ENCODE results near the gene CAPN9.

The CAPN9 gene

GRCh38 chr1:230792691-230793462, 45.7 kb downstream of the CAPN9 start:
- POLR2A ChIA-PET, result no interaction called here
- Histone ChIP-seq H3K36me3 (ENCODE audit: control insufficient read depth in 2 of 2, insufficient read depth in 1 of 2, low read length in 2 of 2) (no peaks in the 10 kb centered on the region), H3K9me3 (ENCODE audit: control insufficient read depth, insufficient read depth, low read depth, low read length) (no peaks in the 10 kb centered on the region), H3K4me3 (ENCODE audit: low read depth, low read length) (no peak overlapping the region), H3K27ac (ENCODE audit: extremely low read depth, low read depth, low read length) (no peak overlapping the region), H3K4me1 (ENCODE audit: control insufficient read depth, insufficient read depth, low read length) (no peaks in the 10 kb centered on the region)
- TF ChIP-seq SCRT1 (tag by site-specific recombination; IDR thresholded peaks at IDR 0.05; ENCODE audit: borderline replicate concordance), result no peak
- peak; percentile 46; the same call in 1 of the 2 replicates for TF ChIP-seq CTCF (tag by site-specific recombination; IDR thresholded peaks at IDR 0.05)
- no peak for TF ChIP-seq ZBTB21 (tag by site-specific recombination; IDR thresholded peaks at IDR 0.05)
- CTCF ChIA-PET, result interaction anchor here (1.3 to 1.5 kb wide), 2 partner anchors 150 to 160 kb away, joined by 4 to 5 read pairs; no protein-coding TSS in a partner anchor

- CTCF ChIA-PET, result interaction anchor here (1.3 kb wide), 1 partner anchor 160 kb away, joined by 5 read pairs; no protein-coding TSS in a partner anchor
- Histone ChIP-seq H3K9me3 (ENCODE audit: control insufficient read depth, insufficient read depth, low read depth, low read length) (no peaks in the 10 kb centered on the region), H3K4me1 (ENCODE audit: control insufficient read depth, insufficient read depth, low read length) (no peaks in the 10 kb centered on the region), H3K27ac (ENCODE audit: extremely low read depth, low read depth, low read length) (no peak overlapping the region), H3K4me3 (ENCODE audit: low read depth, low read length) (no peak overlapping the region), H3K36me3 (ENCODE audit: control insufficient read depth in 2 of 2, insufficient read depth in 1 of 2, low read length in 2 of 2) (no peaks in the 10 kb centered on the region)
- POLR2A ChIA-PET, result no interaction called here
- TF ChIP-seq, protein P1, sequence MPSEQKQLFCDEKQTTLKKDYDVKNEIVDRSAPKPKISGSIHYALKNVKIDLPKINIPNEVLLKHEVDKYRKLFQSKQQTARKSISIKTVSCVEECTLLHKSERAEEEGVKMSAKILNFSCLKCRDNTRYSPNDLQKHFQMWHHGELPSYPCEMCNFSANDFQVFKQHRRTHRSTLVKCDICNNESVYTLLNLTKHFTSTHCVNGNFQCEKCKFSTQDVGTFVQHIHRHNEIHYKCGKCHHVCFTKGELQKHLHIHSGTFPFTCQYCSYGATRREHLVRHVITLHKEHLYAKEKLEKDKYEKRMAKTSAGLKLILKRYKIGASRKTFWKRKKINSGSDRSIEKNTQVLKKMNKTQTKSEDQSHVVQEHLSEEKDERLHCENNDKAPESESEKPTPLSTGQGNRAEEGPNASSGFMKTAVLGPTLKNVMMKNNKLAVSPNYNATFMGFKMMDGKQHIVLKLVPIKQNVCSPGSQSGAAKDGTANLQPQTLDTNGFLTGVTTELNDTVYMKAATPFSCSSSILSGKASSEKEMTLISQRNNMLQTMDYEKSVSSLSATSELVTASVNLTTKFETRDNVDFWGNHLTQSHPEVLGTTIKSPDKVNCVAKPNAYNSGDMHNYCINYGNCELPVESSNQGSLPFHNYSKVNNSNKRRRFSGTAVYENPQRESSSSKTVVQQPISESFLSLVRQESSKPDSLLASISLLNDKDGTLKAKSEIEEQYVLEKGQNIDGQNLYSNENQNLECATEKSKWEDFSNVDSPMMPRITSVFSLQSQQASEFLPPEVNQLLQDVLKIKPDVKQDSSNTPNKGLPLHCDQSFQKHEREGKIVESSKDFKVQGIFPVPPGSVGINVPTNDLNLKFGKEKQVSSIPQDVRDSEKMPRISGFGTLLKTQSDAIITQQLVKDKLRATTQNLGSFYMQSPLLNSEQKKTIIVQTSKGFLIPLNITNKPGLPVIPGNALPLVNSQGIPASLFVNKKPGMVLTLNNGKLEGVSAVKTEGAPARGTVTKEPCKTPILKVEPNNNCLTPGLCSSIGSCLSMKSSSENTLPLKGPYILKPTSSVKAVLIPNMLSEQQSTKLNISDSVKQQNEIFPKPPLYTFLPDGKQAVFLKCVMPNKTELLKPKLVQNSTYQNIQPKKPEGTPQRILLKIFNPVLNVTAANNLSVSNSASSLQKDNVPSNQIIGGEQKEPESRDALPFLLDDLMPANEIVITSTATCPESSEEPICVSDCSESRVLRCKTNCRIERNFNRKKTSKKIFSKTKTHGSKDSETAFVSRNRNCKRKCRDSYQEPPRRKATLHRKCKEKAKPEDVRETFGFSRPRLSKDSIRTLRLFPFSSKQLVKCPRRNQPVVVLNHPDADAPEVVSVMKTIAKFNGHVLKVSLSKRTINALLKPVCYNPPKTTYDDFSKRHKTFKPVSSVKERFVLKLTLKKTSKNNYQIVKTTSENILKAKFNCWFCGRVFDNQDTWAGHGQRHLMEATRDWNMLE (tag by site-specific recombination; conservative IDR thresholded peaks at IDR 0.05; ENCODE audit: low read depth), result no peak
- TF ChIP-seq ZNF335 (tag by site-specific recombination; conservative IDR thresholded peaks at IDR 0.05) (no peak), ZNF280D (tag by site-specific recombination; IDR thresholded peaks at IDR 0.05) (no peak), KLF1 (tag by site-specific recombination; IDR thresholded peaks at IDR 0.05) (no peak), ZNF76 (tag by site-specific recombination; IDR thresholded peaks at IDR 0.05; ENCODE audit: borderline replicate concordance, low read depth) (no peak), ZBTB11 (tag by site-specific recombination; conservative IDR thresholded peaks at IDR 0.05; ENCODE audit: low read depth) (no peak), ZSCAN30 (tag by site-specific recombination; IDR thresholded peaks at IDR 0.05) (no peak), ZNF221 (tag by site-specific recombination; IDR thresholded peaks at IDR 0.05; ENCODE audit: borderline replicate concordance) (no peak)
- TF ChIP-seq, protein P2, sequence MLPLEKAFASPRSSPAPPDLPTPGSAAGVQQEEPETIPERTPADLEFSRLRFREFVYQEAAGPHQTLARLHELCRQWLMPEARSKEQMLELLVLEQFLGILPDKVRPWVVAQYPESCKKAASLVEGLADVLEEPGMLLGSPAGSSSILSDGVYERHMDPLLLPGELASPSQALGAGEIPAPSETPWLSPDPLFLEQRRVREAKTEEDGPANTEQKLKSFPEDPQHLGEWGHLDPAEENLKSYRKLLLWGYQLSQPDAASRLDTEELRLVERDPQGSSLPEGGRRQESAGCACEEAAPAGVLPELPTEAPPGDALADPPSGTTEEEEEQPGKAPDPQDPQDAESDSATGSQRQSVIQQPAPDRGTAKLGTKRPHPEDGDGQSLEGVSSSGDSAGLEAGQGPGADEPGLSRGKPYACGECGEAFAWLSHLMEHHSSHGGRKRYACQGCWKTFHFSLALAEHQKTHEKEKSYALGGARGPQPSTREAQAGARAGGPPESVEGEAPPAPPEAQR (tag by site-specific recombination; IDR thresholded peaks at IDR 0.05), result no peak
- TF ChIP-seq, protein P3, sequence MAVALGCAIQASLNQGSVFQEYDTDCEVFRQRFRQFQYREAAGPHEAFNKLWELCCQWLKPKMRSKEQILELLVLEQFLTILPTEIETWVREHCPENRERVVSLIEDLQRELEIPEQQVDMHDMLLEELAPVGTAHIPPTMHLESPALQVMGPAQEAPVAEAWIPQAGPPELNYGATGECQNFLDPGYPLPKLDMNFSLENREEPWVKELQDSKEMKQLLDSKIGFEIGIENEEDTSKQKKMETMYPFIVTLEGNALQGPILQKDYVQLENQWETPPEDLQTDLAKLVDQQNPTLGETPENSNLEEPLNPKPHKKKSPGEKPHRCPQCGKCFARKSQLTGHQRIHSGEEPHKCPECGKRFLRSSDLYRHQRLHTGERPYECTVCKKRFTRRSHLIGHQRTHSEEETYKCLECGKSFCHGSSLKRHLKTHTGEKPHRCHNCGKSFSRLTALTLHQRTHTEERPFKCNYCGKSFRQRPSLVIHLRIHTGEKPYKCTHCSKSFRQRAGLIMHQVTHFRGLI (tag by site-specific recombination; IDR thresholded peaks at IDR 0.05), result no peak
These were observed 46.2 kb downstream of the CAPN9 start for GRCh38 chr1:230793463-230793745.
